Measurements from ENCODE around the gene PARPBP. TPM values are rescaled to one million over a fixed set of nuclear protein-coding genes. Genes with fewer than 3 reads are reported as not detected.

Gene PARPBP
- total and polyA plus RNA-seq, 2 donors (not counting 1 experiment from before 2014, with no cell fraction given): 1.2 to 5.2 TPM

- intact Hi-C loops (cut with micrococcal nuclease): no loop called here
- Histone ChIP-seq H3K27me3 (replicated peaks in 1 of 4; ENCODE audit: control extremely low read depth in 1 of 4, control insufficient read depth in 3 of 4, insufficient read depth in 4 of 4, low read length in 3 of 4) (no peaks in the 10 kb centered on the region), H3K9me3 (ENCODE audit: control extremely low read depth in 1 of 3, control insufficient read depth in 2 of 3, insufficient read depth in 1 of 3, low read length in 2 of 3) (no peaks in the 10 kb centered on the region), H3K36me3 (replicated peaks in 1 of 2; ENCODE audit: control extremely low read depth in 1 of 2, control insufficient read depth in 1 of 2, extremely low read depth in 1 of 2, insufficient read depth in 2 of 2, low read length in 1 of 2) (no peaks in the 10 kb centered on the region), H3K4me2 (replicated peaks; ENCODE audit: low read depth, low read length, poor library complexity, severe bottlenecking) (no peak overlapping the region), H3K27ac (ENCODE audit: low read length in 2 of 2) (no peak overlapping the region), H3K79me2 (ENCODE audit: control insufficient read depth, insufficient read depth, low read length) (no peaks in the 10 kb centered on the region), H4K20me1 (ENCODE audit: control insufficient read depth, insufficient read depth, low read length, poor library complexity, severe bottlenecking) (no peaks in the 10 kb centered on the region), H3K4me3 (ENCODE audit: control extremely low read depth in 1 of 5, extremely low read depth in 1 of 5, insufficient read depth in 1 of 5, low read depth in 2 of 5, low read length in 4 of 5) (no peak overlapping the region), H3K4me1 (ENCODE audit: control insufficient read depth in 2 of 2, insufficient read depth in 2 of 2, low read length in 2 of 2) (no peaks in the 10 kb centered on the region), H2AFZ (ENCODE audit: insufficient read depth, low read depth, low read length, poor library complexity, severe bottlenecking) (no peak overlapping the region), H3K9ac (ENCODE audit: low read length) (no peak overlapping the region)
- no peaks in the 10 kb centered on the region for H3K27me3 Mint-ChIP-seq
- no peaks in the 10 kb centered on the region for H3K4me1 Mint-ChIP-seq
- H3K4me3 Mint-ChIP-seq: no peak overlapping the region
- no peak for ATAC-seq (ENCODE audit: low read depth)
- no peaks in the 10 kb centered on the region for H3K9me3 Mint-ChIP-seq (ENCODE audit: insufficient read depth)
- no peak for DNase-seq
- no peak overlapping the region for H3K27ac Mint-ChIP-seq
- ChIA-PET POLR2A (no interaction called here), CTCF (no interaction called here)
- TF ChIP-seq CTCF (IDR thresholded peaks at IDR 0.05) (no peak), EZH2 (IDR thresholded peaks at IDR 0.05; ENCODE audit: borderline replicate concordance, insufficient read depth, low read depth, low read length, poor library complexity, severe bottlenecking) (no peak)
- WGBS (ENCODE audit: insufficient coverage): no CpG with 5 or more reads among the region's 4 CpGs
Observed at GRCh38 chr12:102195826-102196225, 75.8 kb downstream of the PARPBP start.

GRCh38 chr12:102197789-102198188 lies 77.8 kb downstream of the PARPBP start, which contains the start of gene PMCH:
PMCH (minus strand) TSS chr12:102197833; CDS start chr12:102197770, 63 bp downstream.
- POLR2A ChIA-PET: no interaction called here
- H3K9me3 Mint-ChIP-seq (ENCODE audit: insufficient read depth): no peaks in the 10 kb centered on the region
- intact Hi-C loops (cut with micrococcal nuclease): no loop called here
- Histone ChIP-seq H3K4me2 (replicated peaks; ENCODE audit: low read depth, low read length, poor library complexity, severe bottlenecking) (no peak within 1 kb of the TSS), H4K20me1 (ENCODE audit: control insufficient read depth, insufficient read depth, low read length, poor library complexity, severe bottlenecking) (no peaks in the 10 kb centered on the region), H3K36me3 (replicated peaks in 1 of 2; ENCODE audit: control extremely low read depth in 1 of 2, control insufficient read depth in 1 of 2, extremely low read depth in 1 of 2, insufficient read depth in 2 of 2, low read length in 1 of 2) (no peaks in the 10 kb centered on the region), H3K4me1 (ENCODE audit: control insufficient read depth in 2 of 2, insufficient read depth in 2 of 2, low read length in 2 of 2) (no peaks in the 10 kb centered on the region), H3K9me3 (ENCODE audit: control extremely low read depth in 1 of 3, control insufficient read depth in 2 of 3, insufficient read depth in 1 of 3, low read length in 2 of 3) (no peaks in the 10 kb centered on the region), H3K9ac (ENCODE audit: low read length) (no peak within 1 kb of the TSS), H3K27me3 (replicated peaks in 1 of 4; ENCODE audit: control extremely low read depth in 1 of 4, control insufficient read depth in 3 of 4, insufficient read depth in 4 of 4, low read length in 3 of 4) (no peaks in the 10 kb centered on the region), H3K4me3 (ENCODE audit: control extremely low read depth in 1 of 5, extremely low read depth in 1 of 5, insufficient read depth in 1 of 5, low read depth in 2 of 5, low read length in 4 of 5) (no peak within 1 kb of the TSS), H2AFZ (ENCODE audit: insufficient read depth, low read depth, low read length, poor library complexity, severe bottlenecking) (no peak within 1 kb of the TSS), H3K27ac (ENCODE audit: low read length in 2 of 2) (no peak within 1 kb of the TSS), H3K79me2 (ENCODE audit: control insufficient read depth, insufficient read depth, low read length) (no peaks in the 10 kb centered on the region)
- DNase-seq (no peak), ATAC-seq (ENCODE audit: low read depth) (no peak)
- TF ChIP-seq EZH2 (IDR thresholded peaks at IDR 0.05; ENCODE audit: borderline replicate concordance, insufficient read depth, low read depth, low read length, poor library complexity, severe bottlenecking): no peak
- no peak for TF ChIP-seq CTCF (IDR thresholded peaks at IDR 0.05)
- peaks cover 10% of the 10 kb centered on the region for H3K4me1 Mint-ChIP-seq
- no peak within 1 kb of the TSS for H3K4me3 Mint-ChIP-seq
- H3K27ac Mint-ChIP-seq: no peak within 1 kb of the TSS
- CTCF ChIA-PET: no interaction called here
- H3K27me3 Mint-ChIP-seq: no peaks in the 10 kb centered on the region
- no CpG with 5 or more reads among the region's 1 CpG for WGBS (ENCODE audit: insufficient coverage)

Measured in B cell (primary cell).